Activated naive CD4-positive, alpha-beta T cell treated with anti-CD3 and anti-CD28 coated beads, Interleukin-2, amount 50 U/mL, for 24 hours (primary cell): ENCODE results near the gene BOLL.

Experiments
- H3K27ac Mint-ChIP-seq: one replicate; pipeline ENCODE4 v1.8.0; 2021; ENCODE audit warnings: mild to moderate bottlenecking, mixed read lengths
- H3K27me3 Mint-ChIP-seq: one replicate; pipeline ENCODE4 v1.8.0; 2021; ENCODE audit warnings: mixed read lengths
- H3K36me3 Mint-ChIP-seq: one replicate; pipeline ENCODE4 v1.8.0; 2021; ENCODE audit warnings: mixed read lengths
- H3K4me1 Mint-ChIP-seq: one replicate; pipeline ENCODE4 v1.8.0; 2021; ENCODE audit warnings: mixed read lengths
- H3K4me3 Mint-ChIP-seq: one replicate; pipeline ENCODE4 v1.8.0; 2021; ENCODE audit warnings: mild to moderate bottlenecking, mixed read lengths
- H3K9me3 Mint-ChIP-seq: one replicate; pipeline ENCODE4 v1.8.0; 2021; ENCODE audit warnings: mixed read lengths

The BOLL gene

GRCh38 chr2:197804049-197804757, 19.1 kb upstream of the BOLL start, which contains the start of gene PLCL1:
Gene PLCL1 (plus strand): TSS chr2:197804593.
- Mint-ChIP-seq H3K4me3 (peak within 1 kb of the TSS; percentile 96), H3K27me3 (no peaks in the 10 kb centered on the region), H3K27ac (peak within 1 kb of the TSS; percentile 96), H3K4me1 (peaks cover 53% of the 10 kb centered on the region), H3K36me3 (no peaks in the 10 kb centered on the region), H3K9me3 (no peaks in the 10 kb centered on the region)

DNA sequence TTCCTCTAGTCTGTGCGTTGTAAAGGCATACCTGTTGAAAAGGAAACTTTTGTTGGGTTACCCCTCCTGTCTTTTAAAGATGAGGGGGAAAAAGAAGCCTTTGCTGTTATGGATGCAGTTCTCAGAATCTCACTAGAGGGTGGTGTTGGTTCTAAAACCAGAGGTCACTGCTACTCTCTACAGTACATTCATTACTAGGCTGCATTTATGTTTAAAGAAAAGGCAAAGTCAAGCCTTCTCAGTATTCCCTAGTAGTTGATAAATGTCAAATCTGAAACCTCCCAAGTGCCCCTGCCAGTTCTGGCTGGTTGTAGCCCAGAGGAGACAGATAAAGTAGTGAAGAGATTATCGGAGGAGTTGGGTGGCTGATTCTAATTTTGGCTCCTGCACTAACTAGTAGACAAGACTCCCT, 17.9 kb upstream of the BOLL start:
- peaks cover 42% of the 10 kb centered on the region for H3K4me1 Mint-ChIP-seq
- H3K27ac Mint-ChIP-seq = no peak overlapping the region
- H3K36me3 Mint-ChIP-seq = no peaks in the 10 kb centered on the region
- H3K27me3 Mint-ChIP-seq = no peaks in the 10 kb centered on the region
- H3K4me3 Mint-ChIP-seq = peak overlapping the region; percentile 68
- H3K9me3 Mint-ChIP-seq = no peaks in the 10 kb centered on the region

- Mint-ChIP-seq H3K9me3 (no peaks in the 10 kb centered on the region), H3K4me3 (no peak overlapping the region), H3K36me3 (no peaks in the 10 kb centered on the region), H3K27me3 (no peaks in the 10 kb centered on the region), H3K27ac (no peak overlapping the region), H3K4me1 (peaks cover 22% of the 10 kb centered on the region)
These were observed 15.9 kb upstream of the BOLL start for GRCh38 chr2:197801033-197801432.

- no peaks in the 10 kb centered on the region for H3K27me3 Mint-ChIP-seq
- peaks cover 19% of the 10 kb centered on the region for H3K4me1 Mint-ChIP-seq
- H3K27ac Mint-ChIP-seq = no peak overlapping the region
- H3K4me3 Mint-ChIP-seq = no peak overlapping the region
- no peaks in the 10 kb centered on the region for H3K36me3 Mint-ChIP-seq
- H3K9me3 Mint-ChIP-seq = no peaks in the 10 kb centered on the region
These were observed 15.0 kb upstream of the BOLL start for GRCh38 chr2:197800091-197800490.

- Mint-ChIP-seq H3K27ac (no peak overlapping the region), H3K9me3 (no peaks in the 10 kb centered on the region), H3K4me1 (peaks cover 15% of the 10 kb centered on the region), H3K4me3 (no peak overlapping the region), H3K27me3 (no peaks in the 10 kb centered on the region), H3K36me3 (no peaks in the 10 kb centered on the region)
These were observed 13.9 kb upstream of the BOLL start for GRCh38 chr2:197799068-197799467.

DNA sequence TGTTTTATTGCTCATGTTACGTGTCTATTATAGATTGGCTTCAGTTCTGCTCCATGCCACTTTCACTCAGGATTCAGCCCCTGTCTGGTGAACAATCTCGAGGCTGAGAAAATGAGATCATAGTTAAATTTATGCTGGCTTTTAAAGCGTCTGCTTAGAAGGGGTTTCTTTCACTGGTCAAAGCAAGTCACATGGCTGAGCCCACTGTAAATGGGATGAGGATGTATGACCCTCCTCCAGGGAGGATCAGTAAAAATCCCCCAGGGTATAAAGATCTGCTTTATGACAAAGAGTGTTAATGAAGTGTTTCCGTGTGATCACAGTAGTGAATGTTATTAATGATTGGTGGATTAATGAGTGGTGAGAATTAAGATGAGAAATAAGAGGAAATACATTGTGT, 13.1 kb upstream of the BOLL start:
- Mint-ChIP-seq H3K4me3 (no peak overlapping the region), H3K27me3 (peaks cover 1% of the 10 kb centered on the region), H3K9me3 (no peaks in the 10 kb centered on the region), H3K36me3 (no peaks in the 10 kb centered on the region), H3K4me1 (peaks cover 9% of the 10 kb centered on the region), H3K27ac (peak overlapping the region; percentile 11)

GRCh38 chr2:197795277-197795676, 10.2 kb upstream of the BOLL start:
- H3K9me3 Mint-ChIP-seq = no peaks in the 10 kb centered on the region
- no peak overlapping the region for H3K27ac Mint-ChIP-seq
- peaks cover 4% of the 10 kb centered on the region for H3K4me1 Mint-ChIP-seq
- no peaks in the 10 kb centered on the region for H3K36me3 Mint-ChIP-seq
- H3K27me3 Mint-ChIP-seq = peaks cover 7% of the 10 kb centered on the region
- H3K4me3 Mint-ChIP-seq = no peak overlapping the region

- Mint-ChIP-seq H3K4me3 (no peak overlapping the region), H3K9me3 (no peaks in the 10 kb centered on the region), H3K36me3 (no peaks in the 10 kb centered on the region), H3K27ac (no peak overlapping the region), H3K27me3 (peaks cover 8% of the 10 kb centered on the region), H3K4me1 (peaks cover 4% of the 10 kb centered on the region)
These were observed 8.3 kb upstream of the BOLL start for GRCh38 chr2:197793456-197793855.

DNA sequence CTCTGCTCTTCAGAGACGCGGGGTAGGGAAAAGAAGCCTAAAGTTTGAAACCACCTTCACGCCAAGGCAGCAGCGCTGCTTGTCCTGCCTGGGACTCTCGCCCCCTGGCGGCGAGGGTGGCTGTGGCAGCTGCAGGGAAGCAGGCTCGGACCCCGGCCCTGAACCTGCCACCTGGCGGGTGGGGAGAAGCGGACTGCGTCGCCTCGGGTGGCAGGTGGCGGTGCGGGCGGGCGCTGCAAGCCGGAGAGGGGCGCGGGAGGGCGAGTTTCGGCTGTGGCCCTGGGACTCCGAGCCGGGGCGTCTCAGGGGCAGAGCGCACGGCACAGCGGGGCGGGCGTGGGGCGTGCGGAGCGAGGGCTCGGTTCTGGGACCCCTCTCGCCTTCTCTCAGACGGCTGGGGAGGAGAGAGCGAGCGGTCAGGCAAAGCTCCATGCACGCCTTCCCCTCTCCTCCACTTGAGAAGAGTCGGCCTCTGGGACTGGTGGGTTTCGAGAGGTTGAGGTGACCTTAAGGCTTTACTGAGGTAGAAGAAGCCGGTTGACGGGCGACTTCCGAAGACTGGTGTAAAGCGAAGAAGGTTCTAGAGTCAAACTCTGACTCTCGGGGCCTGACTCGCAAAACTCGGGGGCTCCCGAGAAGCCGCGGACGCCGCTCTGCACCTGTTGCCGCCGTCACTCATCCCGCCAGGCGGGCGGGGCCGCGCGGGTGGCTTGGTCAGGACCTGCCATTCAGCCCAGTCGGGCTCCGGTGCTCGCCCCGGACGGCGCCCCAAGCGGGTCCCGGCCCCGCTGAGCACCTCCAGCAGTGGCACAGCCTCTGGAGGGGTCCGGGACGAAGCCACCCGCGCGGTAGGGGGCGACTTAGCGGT, 1.1 kb upstream of the BOLL start:
- Mint-ChIP-seq H3K4me3 (peak overlapping the region; percentile 85), H3K27me3 (peaks cover 11% of the 10 kb centered on the region), H3K9me3 (no peaks in the 10 kb centered on the region), H3K27ac (peak overlapping the region; percentile 81), H3K4me1 (no peaks in the 10 kb centered on the region), H3K36me3 (no peaks in the 10 kb centered on the region)

- no peak overlapping the region for H3K4me3 Mint-ChIP-seq
- no peak overlapping the region for H3K27ac Mint-ChIP-seq
- no peaks in the 10 kb centered on the region for H3K27me3 Mint-ChIP-seq
- no peaks in the 10 kb centered on the region for H3K9me3 Mint-ChIP-seq
- H3K4me1 Mint-ChIP-seq = no peaks in the 10 kb centered on the region
- H3K36me3 Mint-ChIP-seq = no peaks in the 10 kb centered on the region
These were observed 3.0 kb downstream of the BOLL start for GRCh38 chr2:197782126-197782525.

DNA sequence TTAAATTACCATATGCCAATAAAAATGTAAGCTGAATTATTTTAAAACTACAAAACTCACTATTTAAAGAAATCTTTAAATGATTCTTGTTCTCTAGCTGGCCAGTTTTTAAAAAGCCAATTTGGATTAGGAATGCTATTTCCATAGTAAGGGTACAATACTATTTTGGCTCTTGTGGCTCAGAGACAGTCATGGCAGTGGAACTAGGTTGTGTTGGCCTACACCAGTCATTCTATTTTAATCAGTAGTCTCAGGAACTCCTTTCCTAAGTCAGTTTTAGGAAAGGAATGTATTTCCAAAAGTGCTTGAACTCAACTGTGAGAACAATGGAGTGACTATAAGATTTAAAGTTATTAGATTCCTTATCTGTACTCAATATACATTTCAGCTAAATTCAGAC, 5.9 kb downstream of the BOLL start:
- Mint-ChIP-seq H3K36me3 (no peaks in the 10 kb centered on the region), H3K27me3 (peaks cover 2% of the 10 kb centered on the region), H3K27ac (no peak overlapping the region), H3K4me3 (no peak overlapping the region), H3K4me1 (no peaks in the 10 kb centered on the region), H3K9me3 (no peaks in the 10 kb centered on the region)

DNA sequence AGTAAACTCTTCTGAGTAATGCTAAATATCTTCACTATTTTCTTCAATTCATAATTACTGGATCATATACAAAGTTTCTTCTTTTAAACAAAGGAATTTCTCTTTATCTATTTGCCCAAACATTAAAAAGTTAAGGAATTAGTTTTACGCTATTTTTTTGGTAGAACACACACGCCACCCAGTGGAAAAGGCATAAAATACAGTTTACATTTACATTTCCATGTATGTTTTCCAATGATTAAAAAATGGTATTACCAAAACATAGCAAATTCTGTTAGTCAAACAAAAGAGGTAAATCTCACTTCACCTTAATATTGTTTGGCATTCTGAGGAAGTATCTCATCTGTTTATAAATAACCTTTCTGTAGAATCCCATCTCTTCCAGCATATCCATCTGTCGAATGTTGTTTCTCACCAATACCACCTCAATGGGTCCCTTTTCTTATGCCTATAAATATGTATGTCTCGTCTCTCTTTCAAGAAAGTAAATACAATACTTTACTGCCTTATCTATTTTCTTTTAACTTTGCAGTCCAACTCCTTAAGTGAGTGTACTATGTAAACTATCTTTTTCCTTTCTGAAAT, 7.2 kb downstream of the BOLL start:
- H3K9me3 Mint-ChIP-seq = no peaks in the 10 kb centered on the region
- H3K4me3 Mint-ChIP-seq = no peak overlapping the region
- H3K27me3 Mint-ChIP-seq = peaks cover 2% of the 10 kb centered on the region
- H3K4me1 Mint-ChIP-seq = no peaks in the 10 kb centered on the region
- no peaks in the 10 kb centered on the region for H3K36me3 Mint-ChIP-seq
- H3K27ac Mint-ChIP-seq = no peak overlapping the region

- no peak overlapping the region for H3K27ac Mint-ChIP-seq
- H3K27me3 Mint-ChIP-seq = peaks cover 7% of the 10 kb centered on the region
- H3K4me3 Mint-ChIP-seq = no peak overlapping the region
- no peaks in the 10 kb centered on the region for H3K4me1 Mint-ChIP-seq
- peaks cover 19% of the 10 kb centered on the region for H3K9me3 Mint-ChIP-seq
- H3K36me3 Mint-ChIP-seq = peaks cover 8% of the 10 kb centered on the region
These were observed 24.8 kb downstream of the BOLL start for GRCh38 chr2:197760293-197760657.

DNA sequence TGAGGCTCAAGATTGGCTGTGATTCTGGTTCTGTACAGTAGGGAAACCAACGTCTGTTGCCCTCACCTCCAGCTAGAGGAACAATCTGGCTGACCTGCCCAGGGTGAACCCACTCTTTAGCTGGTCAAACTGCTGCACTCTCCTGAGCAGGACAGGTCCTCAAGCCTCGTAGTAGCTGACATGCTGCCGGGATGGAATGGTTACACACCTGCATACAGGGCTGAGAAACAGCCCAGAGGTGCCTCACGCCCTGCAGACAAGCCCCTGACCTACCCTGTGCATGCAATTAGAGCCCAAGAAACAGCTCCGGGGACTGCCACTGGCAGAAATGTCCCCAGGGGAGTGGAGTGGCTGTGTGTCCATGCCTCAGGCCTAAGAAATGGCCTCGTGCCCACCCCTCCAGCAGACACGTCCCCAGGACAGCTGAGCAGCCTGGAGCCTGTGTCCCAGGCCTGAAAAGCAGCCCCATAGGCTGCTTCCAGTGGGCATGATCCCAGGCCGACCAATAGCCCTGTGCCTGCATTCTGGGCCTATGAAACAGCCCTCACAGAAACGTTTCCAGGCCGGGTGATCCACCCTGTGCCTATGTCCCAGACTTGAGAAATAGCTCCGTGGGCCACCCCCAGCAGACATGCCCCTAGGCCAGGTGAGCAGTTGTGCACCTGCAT, 25.4 kb downstream of the BOLL start:
- Mint-ChIP-seq H3K36me3 (peaks cover 8% of the 10 kb centered on the region), H3K4me3 (no peak overlapping the region), H3K4me1 (no peaks in the 10 kb centered on the region), H3K27me3 (peaks cover 7% of the 10 kb centered on the region), H3K9me3 (peaks cover 19% of the 10 kb centered on the region), H3K27ac (no peak overlapping the region)

- peaks cover 7% of the 10 kb centered on the region for H3K27me3 Mint-ChIP-seq
- H3K36me3 Mint-ChIP-seq = peaks cover 8% of the 10 kb centered on the region
- no peaks in the 10 kb centered on the region for H3K4me1 Mint-ChIP-seq
- H3K9me3 Mint-ChIP-seq = peaks cover 19% of the 10 kb centered on the region
- H3K27ac Mint-ChIP-seq = no peak overlapping the region
- H3K4me3 Mint-ChIP-seq = no peak overlapping the region
These were observed 26.1 kb downstream of the BOLL start for GRCh38 chr2:197759013-197759412.
